Measurements from ENCODE around the gene FRMPD4.

FRMPD4 gene

DNA sequence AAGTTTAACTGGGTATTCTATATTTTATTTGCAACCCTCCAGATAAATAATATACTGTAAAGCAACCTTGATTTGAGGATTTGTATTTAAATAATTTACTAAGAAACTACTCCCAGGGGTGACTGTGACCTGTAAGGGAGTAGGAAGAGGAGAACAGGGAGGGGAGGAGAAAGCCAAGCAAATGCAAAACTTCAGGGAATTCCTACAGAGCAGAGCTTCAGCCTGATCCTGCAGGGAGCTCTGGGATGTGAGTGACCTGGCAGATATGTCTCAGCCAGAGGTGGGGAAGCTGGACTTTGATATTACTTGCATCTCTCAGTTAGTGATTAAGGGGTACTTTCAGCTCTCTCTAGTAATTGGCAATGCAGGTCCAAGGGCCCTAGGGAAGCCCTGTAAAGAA, 302.0 kb downstream of the FRMPD4 start:
- no peaks in the 10 kb centered on the region for H3K9me3 ChIP-seq (ENCODE audit: control extremely low read depth in 1 of 5, control insufficient read depth in 4 of 5, insufficient read depth in 2 of 5, low read depth in 1 of 5, low read length in 4 of 5)
- H3K36me3 ChIP-seq (ENCODE audit: control insufficient read depth in 4 of 4, insufficient read depth in 4 of 4, low read length in 3 of 4), result no peaks in the 10 kb centered on the region
- H3K4me1 ChIP-seq (ENCODE audit: control extremely low read depth in 1 of 4, control insufficient read depth in 4 of 4, insufficient read depth in 4 of 4, low read length in 3 of 4), result no peaks in the 10 kb centered on the region
- no peak overlapping the region for H3K27ac ChIP-seq (ENCODE audit: insufficient read depth in 1 of 2, low read depth in 1 of 2, low read length in 2 of 2, poor library complexity in 1 of 2, severe bottlenecking in 2 of 2)
- ChIA-PET POLR2A (no interaction called here), CTCF (no interaction called here)
- H3K27me3 ChIP-seq (replicated peaks in 2 of 5; ENCODE audit: control insufficient read depth in 4 of 5, insufficient read depth in 5 of 5, low read length in 4 of 5), result peaks cover 0 to 4% (median 0%) of the 10 kb centered on the region in 5 experiments
- no peak overlapping the region for H3K4me3 ChIP-seq (ENCODE audit: control insufficient read depth in 1 of 7, extremely low read depth in 1 of 7, insufficient read depth in 4 of 7, low read depth in 2 of 7, low read length in 6 of 7)
- no peak for DNase-seq

DNA sequence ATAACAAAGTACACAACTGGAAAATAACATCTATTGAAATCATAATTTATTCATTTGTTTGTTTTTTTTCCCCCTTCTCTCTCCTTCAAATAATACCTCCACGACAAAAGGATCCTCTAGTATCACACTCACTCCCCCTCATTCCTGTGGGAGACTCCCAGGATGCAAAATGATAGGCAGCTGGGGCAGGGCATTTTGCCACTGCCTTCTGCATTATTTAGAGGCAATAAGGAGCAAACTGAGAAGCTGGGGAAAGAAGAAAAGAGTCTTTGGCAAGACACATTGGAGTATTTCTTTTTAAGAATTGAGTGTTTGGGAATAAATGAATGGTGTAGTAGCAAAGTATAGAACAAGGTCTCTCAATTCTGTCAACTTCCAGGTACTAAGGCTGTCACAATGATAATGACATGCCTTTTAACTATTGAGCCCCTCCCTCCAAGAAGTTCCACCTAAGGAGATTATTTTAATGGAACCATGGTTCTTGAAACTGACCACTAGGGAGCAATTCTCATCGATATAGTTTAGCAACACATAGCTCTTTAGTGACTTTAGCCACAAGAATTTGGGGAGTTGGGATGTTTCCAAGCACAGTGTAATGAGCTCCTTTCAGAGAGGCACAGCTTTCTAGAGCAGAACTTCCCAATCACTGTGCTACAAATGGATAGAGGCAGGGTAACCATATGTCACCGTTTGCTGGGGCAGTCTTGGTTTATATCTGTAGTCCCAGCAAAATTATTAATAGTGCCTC, 303.3 kb downstream of the FRMPD4 start:
- H3K4me1 ChIP-seq (ENCODE audit: control extremely low read depth in 1 of 4, control insufficient read depth in 4 of 4, insufficient read depth in 4 of 4, low read length in 3 of 4), result no peaks in the 10 kb centered on the region
- no peaks in the 10 kb centered on the region for H3K9me3 ChIP-seq (ENCODE audit: control extremely low read depth in 1 of 5, control insufficient read depth in 4 of 5, insufficient read depth in 2 of 5, low read depth in 1 of 5, low read length in 4 of 5)
- no peak for DNase-seq
- no peak overlapping the region for H3K27ac ChIP-seq (ENCODE audit: insufficient read depth in 1 of 2, low read depth in 1 of 2, low read length in 2 of 2, poor library complexity in 1 of 2, severe bottlenecking in 2 of 2)
- H3K27me3 ChIP-seq (replicated peaks in 2 of 5; ENCODE audit: control insufficient read depth in 4 of 5, insufficient read depth in 5 of 5, low read length in 4 of 5), result peaks cover 0 to 4% (median 0%) of the 10 kb centered on the region in 5 experiments
- ChIA-PET CTCF (no interaction called here), POLR2A (no interaction called here)
- WGBS (ENCODE audit: insufficient coverage), result 60% methylated on average over 1 of the region's 3 CpGs
- H3K4me3 ChIP-seq (ENCODE audit: control insufficient read depth in 1 of 7, extremely low read depth in 1 of 7, insufficient read depth in 4 of 7, low read depth in 2 of 7, low read length in 6 of 7), result no peak overlapping the region
- H3K36me3 ChIP-seq (ENCODE audit: control insufficient read depth in 4 of 4, insufficient read depth in 4 of 4, low read length in 3 of 4), result no peaks in the 10 kb centered on the region

- CTCF ChIA-PET, result no interaction called here
- H3K36me3 ChIP-seq (ENCODE audit: control insufficient read depth in 4 of 4, insufficient read depth in 4 of 4, low read length in 3 of 4), result no peaks in the 10 kb centered on the region
- H3K4me1 ChIP-seq (ENCODE audit: control extremely low read depth in 1 of 4, control insufficient read depth in 4 of 4, insufficient read depth in 4 of 4, low read length in 3 of 4), result no peaks in the 10 kb centered on the region
- DNase-seq, result no peak
- POLR2A ChIA-PET, result no interaction called here
- H3K27me3 ChIP-seq (replicated peaks in 2 of 5; ENCODE audit: control insufficient read depth in 4 of 5, insufficient read depth in 5 of 5, low read length in 4 of 5), result peaks cover 0 to 4% (median 0%) of the 10 kb centered on the region in 5 experiments
- WGBS (ENCODE audit: insufficient coverage), result 80% methylated on average over 5 of the region's 7 CpGs
- no peaks in the 10 kb centered on the region for H3K9me3 ChIP-seq (ENCODE audit: control extremely low read depth in 1 of 5, control insufficient read depth in 4 of 5, insufficient read depth in 2 of 5, low read depth in 1 of 5, low read length in 4 of 5)
- no peak overlapping the region for H3K4me3 ChIP-seq (ENCODE audit: control insufficient read depth in 1 of 7, extremely low read depth in 1 of 7, insufficient read depth in 4 of 7, low read depth in 2 of 7, low read length in 6 of 7)
- no peak overlapping the region for H3K27ac ChIP-seq (ENCODE audit: insufficient read depth in 1 of 2, low read depth in 1 of 2, low read length in 2 of 2, poor library complexity in 1 of 2, severe bottlenecking in 2 of 2)
Observed at GRCh38 chrX:12443534-12444098, 305.3 kb downstream of the FRMPD4 start.

DNA sequence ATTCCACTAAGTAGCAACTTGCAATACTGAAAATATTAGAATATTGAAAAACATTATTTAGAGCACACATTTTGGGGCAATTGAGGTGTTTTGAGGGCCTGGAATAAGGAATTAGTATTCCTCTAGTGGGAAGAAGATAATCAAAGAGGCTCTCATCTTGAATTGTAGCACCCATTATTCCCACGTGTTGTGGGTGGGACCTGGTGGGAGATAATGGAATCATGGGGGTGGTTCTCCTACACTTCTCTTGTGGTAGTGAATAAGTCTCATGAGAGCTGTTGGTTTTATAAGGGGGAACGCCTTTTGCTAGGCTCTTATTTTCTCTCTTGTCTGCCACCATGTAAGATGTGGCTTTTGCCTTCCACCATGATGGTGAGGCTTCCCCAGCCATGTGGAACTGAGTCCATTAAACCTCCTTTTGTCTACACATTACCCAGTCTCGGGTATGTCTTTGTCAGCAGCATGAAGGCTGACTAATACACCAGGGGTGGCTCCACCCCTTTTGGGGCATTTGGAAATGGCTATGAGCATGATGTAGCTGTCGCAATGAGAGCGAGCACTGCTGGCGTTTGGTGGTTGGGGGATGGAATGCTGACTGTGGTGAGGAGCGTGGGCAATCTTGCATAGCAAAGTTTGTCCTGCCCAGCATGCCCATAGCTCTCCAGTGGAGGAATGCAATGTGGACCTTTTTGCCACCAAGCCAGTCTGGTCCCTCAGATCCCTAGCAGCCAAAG, 308.2 kb downstream of the FRMPD4 start:
- Histone ChIP-seq H3K27ac (ENCODE audit: insufficient read depth in 1 of 2, low read depth in 1 of 2, low read length in 2 of 2, poor library complexity in 1 of 2, severe bottlenecking in 2 of 2) (no peak overlapping the region), H3K4me1 (ENCODE audit: control extremely low read depth in 1 of 4, control insufficient read depth in 4 of 4, insufficient read depth in 4 of 4, low read length in 3 of 4) (no peaks in the 10 kb centered on the region), H3K27me3 (replicated peaks in 2 of 5; ENCODE audit: control insufficient read depth in 4 of 5, insufficient read depth in 5 of 5, low read length in 4 of 5) (no peaks in the 10 kb centered on the region), H3K9me3 (ENCODE audit: control extremely low read depth in 1 of 5, control insufficient read depth in 4 of 5, insufficient read depth in 2 of 5, low read depth in 1 of 5, low read length in 4 of 5) (no peaks in the 10 kb centered on the region), H3K4me3 (ENCODE audit: control insufficient read depth in 1 of 7, extremely low read depth in 1 of 7, insufficient read depth in 4 of 7, low read depth in 2 of 7, low read length in 6 of 7) (no peak overlapping the region), H3K36me3 (ENCODE audit: control insufficient read depth in 4 of 4, insufficient read depth in 4 of 4, low read length in 3 of 4) (no peaks in the 10 kb centered on the region)
- CTCF ChIA-PET, result interaction anchor here (0.9 kb wide), 1 partner anchor 23 kb away, joined by 4 read pairs; no protein-coding TSS in a partner anchor
- no peak for DNase-seq
- POLR2A ChIA-PET, result no interaction called here
- 97% methylated on average over 5 of the region's 7 CpGs for WGBS (ENCODE audit: insufficient coverage)

GRCh38 chrX:12447448-12448064, 309.3 kb downstream of the FRMPD4 start:
- H3K27ac ChIP-seq (ENCODE audit: insufficient read depth in 1 of 2, low read depth in 1 of 2, low read length in 2 of 2, poor library complexity in 1 of 2, severe bottlenecking in 2 of 2), result no peak overlapping the region
- no peak overlapping the region for H3K4me3 ChIP-seq (ENCODE audit: control insufficient read depth in 1 of 7, extremely low read depth in 1 of 7, insufficient read depth in 4 of 7, low read depth in 2 of 7, low read length in 6 of 7)
- ChIA-PET POLR2A (no interaction called here), CTCF (no interaction called here)
- H3K27me3 ChIP-seq (replicated peaks in 2 of 5; ENCODE audit: control insufficient read depth in 4 of 5, insufficient read depth in 5 of 5, low read length in 4 of 5), result no peaks in the 10 kb centered on the region
- no peak for DNase-seq
- WGBS (ENCODE audit: insufficient coverage), result 72% methylated on average over 4 of the region's 5 CpGs
- no peaks in the 10 kb centered on the region for H3K36me3 ChIP-seq (ENCODE audit: control insufficient read depth in 4 of 4, insufficient read depth in 4 of 4, low read length in 3 of 4)
- no peaks in the 10 kb centered on the region for H3K4me1 ChIP-seq (ENCODE audit: control extremely low read depth in 1 of 4, control insufficient read depth in 4 of 4, insufficient read depth in 4 of 4, low read length in 3 of 4)
- H3K9me3 ChIP-seq (ENCODE audit: control extremely low read depth in 1 of 5, control insufficient read depth in 4 of 5, insufficient read depth in 2 of 5, low read depth in 1 of 5, low read length in 4 of 5), result no peaks in the 10 kb centered on the region

DNA sequence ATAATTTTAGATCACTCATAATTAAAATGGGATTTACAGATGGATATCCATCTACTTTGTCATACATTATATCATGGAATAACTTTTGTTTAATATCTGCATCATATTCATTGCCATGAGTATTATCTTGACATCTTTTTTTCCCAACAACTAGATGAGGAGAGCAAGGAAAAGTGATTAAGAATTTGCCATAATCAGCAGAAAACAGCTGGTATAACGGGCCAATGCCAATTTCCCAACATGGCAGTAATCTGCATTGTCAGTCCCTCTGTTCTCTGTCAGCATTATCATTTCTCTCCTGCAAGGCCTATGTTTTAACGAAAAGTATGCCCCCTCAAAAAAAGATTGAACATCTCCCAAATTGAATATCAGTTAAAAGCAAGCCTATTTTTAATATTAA, 314.0 kb downstream of the FRMPD4 start:
- ChIA-PET POLR2A (no interaction called here), CTCF (no interaction called here)
- Histone ChIP-seq H3K36me3 (ENCODE audit: control insufficient read depth in 4 of 4, insufficient read depth in 4 of 4, low read length in 3 of 4) (no peaks in the 10 kb centered on the region), H3K27me3 (replicated peaks in 2 of 5; ENCODE audit: control insufficient read depth in 4 of 5, insufficient read depth in 5 of 5, low read length in 4 of 5) (no peaks in the 10 kb centered on the region), H3K27ac (ENCODE audit: insufficient read depth in 1 of 2, low read depth in 1 of 2, low read length in 2 of 2, poor library complexity in 1 of 2, severe bottlenecking in 2 of 2) (no peak overlapping the region), H3K4me1 (ENCODE audit: control extremely low read depth in 1 of 4, control insufficient read depth in 4 of 4, insufficient read depth in 4 of 4, low read length in 3 of 4) (no peaks in the 10 kb centered on the region), H3K4me3 (ENCODE audit: control insufficient read depth in 1 of 7, extremely low read depth in 1 of 7, insufficient read depth in 4 of 7, low read depth in 2 of 7, low read length in 6 of 7) (no peak overlapping the region), H3K9me3 (ENCODE audit: control extremely low read depth in 1 of 5, control insufficient read depth in 4 of 5, insufficient read depth in 2 of 5, low read depth in 1 of 5, low read length in 4 of 5) (no peaks in the 10 kb centered on the region)
- WGBS (ENCODE audit: insufficient coverage), result 100% methylated on average over 1 of the region's 2 CpGs
- DNase-seq, result no peak

GRCh38 chrX:12460929-12461328, 322.7 kb downstream of the FRMPD4 start:
- no peaks in the 10 kb centered on the region for H3K4me1 ChIP-seq (ENCODE audit: control extremely low read depth in 1 of 4, control insufficient read depth in 4 of 4, insufficient read depth in 4 of 4, low read length in 3 of 4)
- H3K9me3 ChIP-seq (ENCODE audit: control extremely low read depth in 1 of 5, control insufficient read depth in 4 of 5, insufficient read depth in 2 of 5, low read depth in 1 of 5, low read length in 4 of 5), result no peaks in the 10 kb centered on the region
- no peaks in the 10 kb centered on the region for H3K27me3 ChIP-seq (replicated peaks in 2 of 5; ENCODE audit: control insufficient read depth in 4 of 5, insufficient read depth in 5 of 5, low read length in 4 of 5)
- no peak overlapping the region for H3K27ac ChIP-seq (ENCODE audit: insufficient read depth in 1 of 2, low read depth in 1 of 2, low read length in 2 of 2, poor library complexity in 1 of 2, severe bottlenecking in 2 of 2)
- ChIA-PET CTCF (no interaction called here), POLR2A (interaction anchor here (0.5 kb wide), 1 partner anchor 298 kb away, joined by 3 read pairs; no protein-coding TSS in a partner anchor)
- DNase-seq, result no peak
- no peak overlapping the region for H3K4me3 ChIP-seq (ENCODE audit: control insufficient read depth in 1 of 7, extremely low read depth in 1 of 7, insufficient read depth in 4 of 7, low read depth in 2 of 7, low read length in 6 of 7)
- no peaks in the 10 kb centered on the region for H3K36me3 ChIP-seq (ENCODE audit: control insufficient read depth in 4 of 4, insufficient read depth in 4 of 4, low read length in 3 of 4)
- no CpG with 5 or more reads among the region's 2 CpGs for WGBS (ENCODE audit: insufficient coverage)

Measured in common myeloid progenitor, CD34-positive (primary cell).